GM21447 (cell line): Measurements from ENCODE around the gene CD164L2.
A peak's percentile ranks its signal among the peaks of the same experiment; 100 is the strongest.

Experiments
- ATAC-seq: cut with Tn5 transposase; IDR thresholded peaks from one replicate; pipeline ENCODE4 v1.9.1; 2021; ENCODE audit not compliant: unreplicated experiment

Gene CD164L2

DNA sequence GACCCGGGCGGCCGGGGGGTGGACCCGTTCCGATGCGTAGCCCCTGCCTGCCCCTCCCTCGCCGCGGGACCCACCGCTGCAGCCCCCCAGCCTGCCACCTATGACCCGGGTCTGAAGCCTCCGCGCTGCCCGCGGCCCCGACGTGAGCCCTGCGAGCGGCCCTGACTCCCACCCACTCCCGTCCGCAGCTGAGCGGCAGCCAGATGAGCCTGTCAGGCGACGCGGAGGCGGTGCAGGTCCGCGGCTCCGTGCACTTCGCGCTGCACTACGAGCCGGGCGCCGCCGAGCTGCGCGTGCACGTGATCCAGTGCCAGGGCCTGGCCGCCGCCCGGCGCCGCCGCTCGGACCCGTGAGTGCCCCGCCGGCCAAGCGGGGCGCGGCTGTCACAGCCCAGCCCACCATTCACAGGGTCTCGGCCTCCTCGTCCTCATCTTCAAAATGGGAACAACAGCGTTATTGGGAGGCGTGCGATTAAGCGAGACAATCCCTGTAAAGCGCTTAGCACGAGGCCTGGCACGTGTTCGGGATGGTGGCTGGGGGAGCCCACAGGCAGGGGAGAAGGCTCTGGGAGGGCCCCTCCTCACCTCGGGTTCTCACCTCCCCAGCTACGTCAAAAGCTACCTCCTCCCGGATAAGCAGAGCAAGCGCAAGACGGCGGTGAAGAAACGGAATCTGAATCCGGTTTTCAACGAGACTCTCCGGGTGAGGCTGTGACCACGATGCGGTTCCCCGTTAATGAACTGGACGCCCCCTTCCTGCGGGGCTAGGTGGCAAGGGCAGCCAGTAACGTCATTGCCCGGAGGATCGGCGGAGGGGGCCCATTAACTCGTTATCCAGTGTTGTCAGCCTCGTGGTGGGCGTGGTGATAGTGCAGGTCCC, 33.1 kb downstream of the CD164L2 start:
- no peak for ATAC-seq

DNA sequence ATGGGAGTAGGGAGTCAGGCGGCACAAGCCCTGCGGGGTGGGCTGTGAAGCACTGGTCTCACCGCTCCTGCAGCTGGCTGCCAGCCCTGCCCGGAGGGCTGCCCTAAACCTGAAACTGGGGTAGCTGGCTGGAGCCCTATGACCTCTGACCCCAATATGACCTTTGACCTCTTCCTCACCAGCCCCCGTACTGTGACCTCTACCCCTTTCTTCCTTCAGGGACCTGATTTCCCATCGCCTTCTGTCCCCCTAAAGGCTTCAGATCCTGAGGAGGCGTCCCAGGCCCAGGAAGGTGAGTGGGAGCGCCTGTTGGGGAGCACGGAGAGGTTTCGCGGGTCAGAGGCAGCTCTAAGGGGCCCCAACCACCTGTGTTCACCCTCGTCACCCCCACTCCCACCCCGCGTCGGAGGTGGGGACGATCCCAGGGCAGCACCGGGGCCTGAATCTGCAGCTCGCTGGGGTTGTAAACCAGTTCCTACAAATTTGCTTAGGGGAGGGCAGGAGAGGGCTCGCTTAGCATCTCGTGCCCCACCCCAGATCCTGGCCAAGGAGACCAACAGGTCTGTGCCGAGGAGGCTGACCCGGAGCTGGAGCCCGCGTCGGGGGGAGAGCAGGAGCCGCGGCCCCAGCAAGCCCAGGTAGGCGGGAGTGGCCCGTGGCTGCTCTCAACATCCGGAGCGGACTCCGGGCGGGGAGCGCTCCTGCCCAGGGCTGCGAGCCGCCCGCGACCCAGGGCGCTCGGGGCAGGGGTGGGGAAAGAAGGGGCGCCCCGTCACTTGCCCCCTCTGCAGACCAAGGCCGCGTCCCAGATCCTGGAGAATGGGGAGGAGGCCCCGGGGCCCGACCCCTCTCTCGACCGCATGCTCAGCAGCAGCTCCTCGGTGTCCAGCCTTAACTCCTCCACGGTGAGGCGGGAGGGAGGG, 34.0 kb downstream of the CD164L2 start:
- no peak for ATAC-seq

DNA sequence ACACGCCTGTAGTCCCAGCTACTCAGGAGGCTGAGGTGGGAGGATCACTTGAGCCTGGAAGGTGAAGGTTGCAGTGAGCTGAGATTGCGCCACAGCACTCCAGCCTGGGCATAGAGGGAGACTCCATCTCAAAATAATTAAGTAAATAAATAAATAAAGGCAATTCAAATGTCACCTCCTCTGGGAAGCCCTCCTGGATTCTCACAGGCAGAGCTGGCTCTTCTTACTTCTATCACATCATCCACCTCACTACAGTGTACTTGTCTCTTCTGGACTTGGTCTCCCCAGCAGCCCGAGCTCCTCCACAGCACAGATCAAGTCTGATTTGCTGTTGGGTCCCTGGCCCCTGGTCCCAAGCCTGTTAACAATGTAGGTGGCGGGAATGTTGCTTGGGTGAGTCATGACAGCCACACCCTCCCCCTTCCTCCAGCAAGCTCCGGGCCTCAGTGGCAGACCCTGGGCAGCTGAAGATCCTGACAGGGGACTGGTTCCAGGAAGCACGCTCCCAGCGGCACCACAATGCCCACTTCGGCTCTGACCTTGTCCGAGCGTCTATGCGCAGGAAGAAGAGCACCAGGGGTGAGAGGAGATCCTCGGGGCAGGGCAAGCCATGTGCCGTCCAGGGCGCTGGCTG, 36.0 kb downstream of the CD164L2 start:
- no peak for ATAC-seq

DNA sequence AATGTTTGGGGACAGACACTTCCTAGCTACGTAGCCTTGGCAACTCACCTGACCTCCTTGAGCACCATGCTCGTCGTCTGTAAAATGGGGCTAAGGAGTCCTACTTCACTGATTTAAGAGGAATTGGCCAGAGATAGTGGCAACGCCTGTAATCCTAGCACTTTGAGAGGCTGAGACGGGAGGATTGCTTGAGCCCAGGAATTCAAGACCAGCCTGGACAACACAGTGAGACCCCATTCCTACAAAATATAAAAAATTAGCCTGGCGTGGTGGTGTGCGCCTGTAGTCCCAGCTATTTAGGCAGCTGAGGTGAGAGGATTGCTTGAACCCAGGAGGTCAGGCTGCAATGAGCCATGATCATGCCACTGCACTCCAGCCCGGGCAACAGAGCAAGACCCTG, 36.8 kb downstream of the CD164L2 start:
- ATAC-seq = no peak

DNA sequence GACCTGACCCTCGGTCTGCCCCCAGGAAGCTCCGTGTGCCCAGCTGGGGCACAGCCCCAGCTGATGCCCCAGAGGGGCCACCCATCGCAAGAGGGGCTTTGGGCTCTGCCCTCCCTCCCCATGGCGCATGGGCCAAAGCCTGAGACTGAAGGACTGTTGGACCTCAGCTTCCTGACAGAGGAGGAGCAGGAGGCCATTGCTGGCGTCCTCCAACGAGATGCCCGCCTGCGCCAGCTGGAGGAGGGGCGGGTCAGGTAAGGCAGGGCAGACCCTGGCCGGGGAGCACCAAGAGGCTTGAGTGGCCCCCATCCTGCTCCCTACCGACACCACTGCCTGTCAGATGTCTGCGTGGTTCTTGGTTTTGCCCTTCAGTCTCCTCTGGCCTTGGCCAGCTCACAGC, 37.9 kb downstream of the CD164L2 start:
- ATAC-seq = no peak

DNA sequence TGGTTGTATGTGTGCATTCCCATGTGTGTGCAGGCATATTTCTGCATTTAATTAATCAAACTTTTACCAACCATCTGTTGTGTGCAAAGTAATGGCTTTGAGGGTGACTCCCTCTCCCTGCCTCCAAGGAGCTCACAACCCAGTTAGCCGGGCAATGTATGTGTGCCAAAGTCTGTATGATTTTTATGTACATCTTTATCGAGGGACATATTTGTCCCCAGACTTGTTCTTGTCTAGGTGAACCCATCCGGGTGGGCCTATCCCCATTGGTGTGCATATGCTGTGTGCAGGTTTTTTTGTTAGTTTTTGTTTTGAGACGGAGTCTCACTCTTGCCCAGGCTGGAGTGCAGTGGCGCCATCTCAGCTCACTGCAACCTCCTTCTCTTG, 39.5 kb downstream of the CD164L2 start:
- ATAC-seq = no peak

DNA sequence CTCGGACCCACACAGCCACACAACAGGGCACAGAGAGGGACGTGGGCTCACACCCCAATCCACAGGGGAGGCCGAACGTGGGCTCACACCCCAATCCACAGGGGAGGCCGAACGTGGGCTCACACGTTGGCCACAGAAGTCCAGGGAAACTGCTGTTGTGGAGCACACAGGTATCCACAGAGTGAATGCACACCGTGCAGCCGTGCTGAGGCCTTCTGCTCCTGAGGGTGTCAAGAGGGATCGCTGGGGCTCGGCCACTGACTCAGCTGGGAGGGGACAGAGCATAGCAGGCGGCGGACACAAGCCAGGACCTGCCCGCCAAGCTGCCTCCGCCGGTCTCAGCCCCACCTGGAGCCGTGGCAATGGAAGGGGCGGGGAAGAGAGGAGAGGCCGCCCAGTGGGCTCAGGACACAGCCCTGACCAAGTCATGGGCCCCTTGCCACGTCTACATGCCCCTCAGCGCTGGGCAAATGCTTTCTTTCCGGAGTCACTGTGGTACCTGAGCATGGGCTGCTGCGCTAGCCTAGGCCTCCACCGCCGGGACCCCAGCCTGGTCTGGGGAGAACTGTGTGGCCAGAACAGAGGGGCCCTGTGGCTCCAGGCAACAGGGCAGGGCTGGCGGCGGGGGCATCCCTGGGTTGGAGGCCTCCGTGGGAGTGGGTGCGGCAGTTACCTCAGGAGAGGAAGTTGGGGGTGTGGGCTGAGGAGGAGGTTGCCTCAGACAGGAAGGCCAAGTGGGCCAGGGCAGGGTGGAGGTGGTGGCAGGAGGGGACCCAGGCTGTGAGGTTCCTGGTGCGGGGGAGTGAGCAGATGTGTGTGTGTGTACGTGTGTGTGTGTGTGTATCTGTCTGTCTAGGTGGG, 40.1 kb downstream of the CD164L2 start:
- ATAC-seq = no peak

DNA sequence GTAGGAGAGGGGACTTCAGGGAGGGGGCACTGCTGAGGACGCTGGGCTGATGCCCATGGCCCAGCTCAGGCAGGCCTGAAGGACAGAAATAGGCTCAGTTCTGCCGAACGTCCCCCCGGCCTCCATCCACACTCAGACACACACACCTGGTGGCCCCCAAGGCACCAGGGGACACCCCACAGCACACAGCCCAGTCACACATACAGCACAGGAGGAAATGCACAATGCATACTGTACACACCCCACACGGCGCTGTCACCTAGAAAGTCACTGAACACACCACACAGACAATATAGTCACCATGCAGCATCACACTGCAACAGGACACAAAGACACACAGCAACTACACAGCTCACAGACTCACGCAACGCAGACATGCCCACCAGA, 40.7 kb downstream of the CD164L2 start:
- ATAC-seq = no peak

DNA sequence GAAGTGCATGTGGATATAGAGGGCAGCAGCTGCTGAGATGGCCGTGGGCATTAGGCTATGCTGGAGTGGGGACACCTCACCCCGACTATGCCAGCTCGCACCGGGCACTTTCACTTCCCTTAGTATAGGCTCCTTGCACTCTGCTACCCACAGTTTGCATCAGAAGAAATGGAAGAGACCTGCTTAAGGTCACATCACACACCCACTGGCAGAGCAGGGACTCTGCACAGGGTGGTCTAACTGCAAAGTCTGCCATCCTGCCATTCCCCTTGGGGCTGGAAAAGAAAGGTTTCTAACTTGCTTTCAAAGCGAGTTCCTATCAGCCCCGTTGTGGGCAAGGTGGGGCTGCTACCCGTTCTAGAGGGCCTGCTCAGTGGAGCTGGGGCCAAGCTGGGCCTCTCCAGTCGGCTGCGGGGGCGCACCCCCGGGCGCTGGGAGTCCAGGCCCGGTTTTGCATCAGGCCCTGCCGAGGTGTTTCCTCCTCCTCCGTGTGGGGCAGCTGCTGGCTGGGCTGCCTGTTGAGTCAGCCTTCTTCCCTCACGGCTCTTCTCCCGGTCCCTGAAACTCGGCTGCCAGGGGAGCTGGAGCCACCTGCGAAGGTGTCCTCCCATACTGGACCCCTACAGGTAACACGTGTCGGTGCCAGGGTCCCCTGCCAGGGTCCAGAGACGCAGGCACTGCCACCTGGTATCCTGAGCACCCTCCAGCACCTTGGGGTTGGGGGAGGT, 41.4 kb downstream of the CD164L2 start, which contains the start of gene SYTL1:
TSS of gene SYTL1 (plus strand) at position 498 of the 728 bp plus-strand sequence. CDS start 3,313 bp downstream, outside the sequence.
- ATAC-seq = peak; percentile 40

DNA sequence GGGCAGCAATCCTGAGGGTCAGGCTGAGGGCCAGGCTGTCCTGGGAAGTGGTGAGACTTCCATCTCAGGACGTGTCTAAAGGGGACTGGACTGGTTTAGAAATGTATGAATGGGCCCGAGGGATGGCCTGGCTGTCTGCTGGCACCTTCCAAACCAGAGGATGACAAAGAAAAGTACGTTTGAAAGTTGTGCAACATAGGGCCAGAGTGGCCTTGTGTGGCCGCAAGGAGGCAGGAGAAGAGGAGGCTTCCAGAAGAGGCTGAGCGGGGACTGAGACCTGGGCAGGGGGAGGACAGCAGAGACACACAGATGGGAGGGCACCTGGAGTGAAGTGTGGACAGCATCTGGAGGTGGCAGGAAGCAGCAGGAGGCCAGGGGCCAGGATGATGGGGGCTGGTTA, 43.9 kb downstream of the CD164L2 start:
- no peak for ATAC-seq

DNA sequence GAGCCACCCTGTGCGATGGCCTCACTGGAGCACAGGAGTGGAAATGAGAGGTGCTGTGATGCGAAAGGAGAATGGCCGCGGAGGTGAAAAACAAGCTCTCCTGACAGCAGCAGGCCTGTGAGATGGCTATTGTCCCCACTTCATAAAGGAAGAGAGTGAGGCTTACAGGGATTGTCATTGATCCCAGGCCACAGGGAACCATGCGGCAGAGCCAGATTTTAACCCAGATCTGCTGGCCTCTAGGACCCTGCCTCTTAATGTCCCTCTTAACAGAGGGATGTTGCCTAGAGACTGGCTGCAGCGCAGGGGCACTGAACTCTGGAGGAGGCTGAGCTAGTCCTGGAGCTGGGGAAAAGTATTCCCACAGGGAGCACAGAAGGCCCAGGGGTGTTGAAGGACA, 44.4 kb downstream of the CD164L2 start:
- ATAC-seq = no peak

DNA sequence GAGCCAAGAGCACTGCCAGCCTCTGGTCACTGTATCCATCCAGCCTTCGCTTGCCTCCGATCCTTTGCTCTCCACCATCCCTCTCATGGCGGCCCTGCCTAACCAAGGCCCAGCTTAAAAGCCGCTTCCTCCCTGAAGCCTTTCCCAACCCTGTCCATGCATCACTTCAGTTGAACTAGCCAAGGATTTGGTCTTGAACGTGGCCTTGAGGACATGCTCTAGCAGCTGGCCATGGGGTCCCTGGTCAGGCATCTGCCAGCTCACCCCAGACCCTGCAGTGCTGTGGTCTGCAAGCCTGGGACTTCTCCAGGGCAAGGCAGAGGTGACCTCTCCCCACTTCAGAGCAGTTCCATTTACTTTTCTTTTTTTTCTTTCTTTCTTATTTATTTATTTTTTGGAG, 46.4 kb downstream of the CD164L2 start:
- ATAC-seq = no peak

DNA sequence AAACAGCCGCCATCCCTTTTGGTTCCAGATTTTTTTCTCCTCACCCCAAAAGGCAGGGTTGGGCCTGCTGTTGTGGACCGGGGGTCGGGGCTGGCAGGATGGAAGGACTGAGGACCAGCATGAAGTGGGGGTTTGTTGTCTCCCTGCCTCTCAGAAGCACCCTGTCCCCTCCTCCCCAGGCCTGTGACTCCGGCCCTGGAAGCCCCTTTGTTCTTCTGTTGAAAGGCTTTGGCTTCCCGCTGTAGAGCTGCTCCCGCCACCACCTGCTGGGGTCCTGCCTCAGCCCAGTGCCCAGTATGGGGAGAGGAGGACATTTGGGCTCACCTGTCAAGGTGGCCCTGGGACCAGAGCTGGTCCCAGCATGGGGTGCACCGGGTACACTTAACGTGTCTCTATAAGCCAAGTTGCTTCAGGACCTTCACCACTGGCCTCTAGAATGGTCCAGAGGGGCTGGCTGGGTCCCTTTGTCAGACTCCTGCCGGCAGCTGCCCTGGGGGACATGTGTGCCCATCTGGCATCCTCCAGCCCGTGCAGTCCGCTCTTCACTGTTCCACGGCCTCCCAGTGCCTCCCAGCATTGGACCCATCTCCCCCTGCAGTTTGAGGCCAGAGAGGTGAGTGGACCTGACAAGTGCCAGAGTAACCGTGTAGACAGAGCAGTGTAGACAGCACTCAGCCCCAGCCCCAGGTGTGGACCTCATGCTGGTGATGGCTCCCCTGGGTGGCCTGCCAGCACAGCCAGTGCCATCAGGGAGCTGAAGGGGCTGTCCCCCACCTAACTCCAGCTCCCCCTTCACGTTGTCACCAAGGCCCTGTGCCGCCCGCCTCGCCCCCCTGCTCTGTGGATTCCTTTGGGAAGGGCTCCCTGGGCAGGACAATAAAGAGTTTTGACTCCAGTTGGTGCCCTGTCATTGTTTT, 47.4 kb downstream of the CD164L2 start:
- ATAC-seq = no peak

DNA sequence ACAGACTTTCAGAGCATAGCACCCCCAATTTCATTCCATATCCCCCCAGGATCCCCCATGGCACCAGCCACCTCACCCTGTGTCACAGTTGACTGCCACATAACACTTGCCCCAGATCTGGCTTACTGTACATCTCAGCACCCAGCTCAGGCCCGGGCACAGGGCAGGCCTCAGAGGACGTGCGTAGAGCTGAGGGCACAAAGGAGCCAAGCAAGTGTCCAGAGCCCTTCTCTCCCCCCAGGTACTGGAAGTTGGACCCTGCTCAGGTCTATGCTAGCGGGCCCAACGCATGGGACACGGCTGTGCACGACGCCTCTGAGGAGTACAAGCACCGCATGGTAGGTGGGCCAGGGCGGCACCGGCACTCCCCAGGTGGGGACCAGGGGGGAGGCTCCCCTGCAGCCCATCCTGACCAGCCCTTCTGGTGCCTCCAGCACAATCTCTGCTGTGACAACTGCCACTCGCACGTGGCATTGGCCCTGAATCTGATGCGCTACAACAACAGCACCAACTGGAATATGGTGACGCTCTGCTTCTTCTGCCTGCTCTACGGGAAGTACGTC, 49.3 kb downstream of the CD164L2 start:
- no peak for ATAC-seq

DNA sequence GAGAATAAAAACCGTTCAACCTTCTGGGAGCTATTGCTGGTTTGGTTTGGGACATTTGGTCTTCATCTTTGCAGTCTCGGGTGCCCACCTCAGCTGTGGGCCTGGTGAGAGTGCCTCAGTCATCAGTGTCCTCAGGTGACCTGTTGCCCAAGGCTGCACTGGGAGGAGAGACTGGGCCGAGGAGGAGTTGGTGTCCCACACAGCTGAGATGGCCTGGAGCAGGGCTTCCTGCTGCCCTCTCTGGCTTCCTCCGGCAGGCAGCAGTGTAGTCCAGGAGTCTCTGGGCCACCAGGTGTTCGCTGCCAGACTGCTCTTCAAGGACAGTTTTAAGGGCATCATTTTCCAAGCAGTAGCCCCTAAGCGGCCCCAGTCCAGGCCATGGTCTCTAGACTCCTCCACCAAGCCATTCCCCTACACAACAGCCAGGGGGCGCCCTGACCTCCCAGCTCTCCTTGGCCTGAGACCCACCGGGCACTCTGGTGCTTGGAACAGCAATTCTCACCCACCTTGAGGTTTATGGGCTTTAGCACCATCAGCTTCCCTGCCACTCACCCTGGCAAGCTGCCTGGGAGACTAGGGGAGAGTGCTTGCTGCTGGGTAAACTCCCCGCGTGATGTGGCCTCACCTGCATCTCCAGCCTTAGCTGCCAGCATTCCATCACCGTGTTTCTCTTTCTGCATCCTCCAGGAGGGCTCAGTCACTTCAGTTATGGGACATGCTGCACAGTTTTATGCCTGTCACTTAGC, 50.4 kb downstream of the CD164L2 start:
- no peak for ATAC-seq

DNA sequence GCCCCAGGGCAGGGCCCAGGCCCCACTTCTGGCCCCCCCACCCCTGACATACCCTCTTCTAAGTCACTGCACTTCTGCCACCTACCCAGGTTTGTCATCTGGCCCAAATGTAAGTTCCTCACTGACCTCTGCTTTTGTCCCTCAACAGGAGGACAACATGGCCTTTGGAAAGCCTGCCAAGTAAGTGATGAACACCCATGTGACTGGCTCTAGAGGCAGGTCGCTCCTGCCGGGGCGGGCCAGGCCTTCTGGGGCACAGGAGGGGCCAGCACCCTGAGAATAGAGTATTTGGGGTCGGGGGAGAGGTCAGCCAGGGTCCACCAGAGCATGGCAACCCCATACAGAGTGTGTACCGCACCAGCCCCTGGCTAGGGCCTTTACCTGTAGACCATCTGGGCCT, 51.2 kb downstream of the CD164L2 start:
- no peak for ATAC-seq

DNA sequence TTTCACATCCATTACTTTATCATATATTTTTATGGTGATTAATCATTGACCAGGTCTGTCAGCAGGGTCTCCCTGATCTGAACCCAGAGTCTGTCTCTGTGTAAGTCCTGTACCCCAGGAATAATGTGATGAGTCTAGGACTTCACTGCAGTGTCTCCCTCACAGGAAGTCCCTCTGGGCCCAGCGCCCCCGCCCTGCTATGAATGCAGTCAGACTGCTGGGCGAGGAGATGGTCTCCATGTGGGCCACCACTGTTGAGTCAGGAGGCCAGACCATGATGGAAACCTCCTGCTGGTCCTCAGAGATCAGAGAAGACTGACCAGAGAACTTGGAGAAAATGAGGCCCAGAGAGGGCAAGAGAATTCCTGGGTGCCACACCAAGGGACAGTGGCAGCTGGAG, 51.7 kb downstream of the CD164L2 start:
- ATAC-seq = no peak

DNA sequence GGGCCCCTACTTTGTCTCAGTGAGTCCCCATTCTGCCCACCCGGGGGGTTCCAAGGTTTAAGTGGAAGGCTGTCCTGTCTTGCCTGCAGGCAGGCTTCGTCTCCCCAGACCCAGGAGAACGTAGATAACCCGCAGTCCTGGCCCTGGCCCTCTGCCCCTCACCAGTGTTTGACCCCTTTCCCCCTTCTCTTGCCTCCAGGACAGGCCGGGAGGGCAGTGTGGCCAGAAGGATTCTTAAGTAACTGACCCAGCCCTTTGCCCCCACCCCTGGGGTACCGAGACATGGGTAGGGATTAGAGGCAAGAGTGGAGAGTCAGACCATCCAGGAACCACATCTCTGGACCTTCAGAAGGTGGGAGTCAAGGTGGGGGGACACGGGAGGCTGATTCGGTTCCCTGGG, 52.3 kb downstream of the CD164L2 start:
- ATAC-seq = no peak
